ENCODE data around the gene MACROD1.
"Not testable (repeated sequence)": the region's sequence is repeated elsewhere in the genome, so short reads cannot be mapped to it uniquely, and the experiment has no call there.

Gene MACROD1

GRCh38 chr11:63993100-63993499 lies 172.8 kb downstream of the MACROD1 start:
- Histone ChIP-seq H3K36me3 (ENCODE audit: insufficient read depth, low read length) (peaks cover 19% of the 10 kb centered on the region; the same call in 1 of the 2 replicates), H3K4me1 (ENCODE audit: insufficient read depth, low read length) (peaks cover 4% of the 10 kb centered on the region; the same call in 1 of the 2 replicates), H3K9me3 (ENCODE audit: control insufficient read depth, insufficient read depth, low read length) (no peaks in the 10 kb centered on the region), H3K9ac (ENCODE audit: low read depth, low read length) (no peak overlapping the region)

GRCh38 chr11:63991558-63991957 lies 174.4 kb downstream of the MACROD1 start:
- H3K9ac ChIP-seq (ENCODE audit: low read depth, low read length): no peak overlapping the region
- H3K9me3 ChIP-seq (ENCODE audit: control insufficient read depth, insufficient read depth, low read length): no peaks in the 10 kb centered on the region
- peaks cover 6% of the 10 kb centered on the region; the same call in 1 of the 2 replicates for H3K4me1 ChIP-seq (ENCODE audit: insufficient read depth, low read length)
- peaks cover 12% of the 10 kb centered on the region; the same call in 1 of the 2 replicates for H3K36me3 ChIP-seq (ENCODE audit: insufficient read depth, low read length)

- H3K4me1 ChIP-seq (ENCODE audit: insufficient read depth, low read length): peaks cover 17% of the 10 kb centered on the region; the same call in 1 of the 2 replicates
- H3K9ac ChIP-seq (ENCODE audit: low read depth, low read length): peak overlapping the region; percentile 92
- H3K36me3 ChIP-seq (ENCODE audit: insufficient read depth, low read length): peaks cover 8% of the 10 kb centered on the region; the same call in 1 of the 2 replicates
- no peaks in the 10 kb centered on the region for H3K9me3 ChIP-seq (ENCODE audit: control insufficient read depth, insufficient read depth, low read length)
Observed at GRCh38 chr11:63986932-63987513, 178.9 kb downstream of the MACROD1 start.

GRCh38 chr11:63986156-63986931 lies 179.6 kb downstream of the MACROD1 start, which contains the start of gene OTUB1:
OTUB1 (plus strand) TSS chr11:63986438; CDS start chr11:63986457, 19 bp downstream.
- Histone ChIP-seq H3K9ac (ENCODE audit: low read depth, low read length) (peak within 1 kb of the TSS; percentile 92), H3K4me1 (ENCODE audit: insufficient read depth, low read length) (peaks cover 17% of the 10 kb centered on the region; the same call in 1 of the 2 replicates), H3K9me3 (ENCODE audit: control insufficient read depth, insufficient read depth, low read length) (no peaks in the 10 kb centered on the region), H3K36me3 (ENCODE audit: insufficient read depth, low read length) (peaks cover 8% of the 10 kb centered on the region; the same call in 1 of the 2 replicates)

- Histone ChIP-seq H3K9ac (ENCODE audit: low read depth, low read length) (peak overlapping the region; percentile 92), H3K4me1 (ENCODE audit: insufficient read depth, low read length) (peaks cover 17% of the 10 kb centered on the region; the same call in 1 of the 2 replicates), H3K36me3 (ENCODE audit: insufficient read depth, low read length) (peaks cover 8% of the 10 kb centered on the region; the same call in 1 of the 2 replicates), H3K9me3 (ENCODE audit: control insufficient read depth, insufficient read depth, low read length) (no peaks in the 10 kb centered on the region)
Observed at GRCh38 chr11:63985812-63986155, 180.1 kb downstream of the MACROD1 start.

GRCh38 chr11:63979426-63979825 lies 186.5 kb downstream of the MACROD1 start:
- Histone ChIP-seq H3K4me1 (ENCODE audit: insufficient read depth, low read length) (peaks cover 27% of the 10 kb centered on the region), H3K9ac (ENCODE audit: low read depth, low read length) (no peak overlapping the region), H3K9me3 (ENCODE audit: control insufficient read depth, insufficient read depth, low read length) (no peaks in the 10 kb centered on the region), H3K36me3 (ENCODE audit: insufficient read depth, low read length) (peaks cover 4% of the 10 kb centered on the region; the same call in 1 of the 2 replicates)

- H3K36me3 ChIP-seq (ENCODE audit: insufficient read depth, low read length): peaks cover 4% of the 10 kb centered on the region; the same call in 1 of the 2 replicates
- peaks cover 27% of the 10 kb centered on the region for H3K4me1 ChIP-seq (ENCODE audit: insufficient read depth, low read length)
- no peaks in the 10 kb centered on the region for H3K9me3 ChIP-seq (ENCODE audit: control insufficient read depth, insufficient read depth, low read length)
- no peak overlapping the region for H3K9ac ChIP-seq (ENCODE audit: low read depth, low read length)
Observed at GRCh38 chr11:63978551-63979239, 187.2 kb downstream of the MACROD1 start.

GRCh38 chr11:63974259-63975143 lies 191.4 kb downstream of the MACROD1 start, which contains the start of gene COX8A:
COX8A (plus strand) TSS chr11:63974620; CDS start chr11:63974681, 61 bp downstream.
- Histone ChIP-seq H3K4me1 (ENCODE audit: insufficient read depth, low read length) (peaks cover 18% of the 10 kb centered on the region), H3K36me3 (ENCODE audit: insufficient read depth, low read length) (peaks cover 4% of the 10 kb centered on the region; the same call in 1 of the 2 replicates), H3K9me3 (ENCODE audit: control insufficient read depth, insufficient read depth, low read length) (no peaks in the 10 kb centered on the region), H3K9ac (ENCODE audit: low read depth, low read length) (peak within 1 kb of the TSS; percentile 74)

- H3K4me1 ChIP-seq (ENCODE audit: insufficient read depth, low read length): peaks cover 14% of the 10 kb centered on the region
- H3K9ac ChIP-seq (ENCODE audit: low read depth, low read length); H3K36me3 ChIP-seq (ENCODE audit: insufficient read depth, low read length); H3K9me3 ChIP-seq (ENCODE audit: control insufficient read depth, insufficient read depth, low read length): not testable (repeated sequence)
Observed at GRCh38 chr11:63973912-63974258, 192.0 kb downstream of the MACROD1 start.

- no peaks in the 10 kb centered on the region for H3K9me3 ChIP-seq (ENCODE audit: control insufficient read depth, insufficient read depth, low read length)
- peaks cover 2% of the 10 kb centered on the region for H3K4me1 ChIP-seq (ENCODE audit: insufficient read depth, low read length)
- H3K9ac ChIP-seq (ENCODE audit: low read depth, low read length): no peak overlapping the region
- H3K36me3 ChIP-seq (ENCODE audit: insufficient read depth, low read length): no peaks in the 10 kb centered on the region
Observed at GRCh38 chr11:63970902-63971301, 195.0 kb downstream of the MACROD1 start.

GRCh38 chr11:63969461-63969860 lies 196.5 kb downstream of the MACROD1 start:
- Histone ChIP-seq H3K4me1 (ENCODE audit: insufficient read depth, low read length) (no peaks in the 10 kb centered on the region), H3K9me3 (ENCODE audit: control insufficient read depth, insufficient read depth, low read length) (no peaks in the 10 kb centered on the region), H3K9ac (ENCODE audit: low read depth, low read length) (no peak overlapping the region), H3K36me3 (ENCODE audit: insufficient read depth, low read length) (no peaks in the 10 kb centered on the region)

- Histone ChIP-seq H3K36me3 (ENCODE audit: insufficient read depth, low read length) (no peaks in the 10 kb centered on the region), H3K4me1 (ENCODE audit: insufficient read depth, low read length) (no peaks in the 10 kb centered on the region; the same call in 1 of the 2 replicates), H3K9me3 (ENCODE audit: control insufficient read depth, insufficient read depth, low read length) (no peaks in the 10 kb centered on the region), H3K9ac (ENCODE audit: low read depth, low read length) (no peak overlapping the region)
Observed at GRCh38 chr11:63966444-63966843, 199.5 kb downstream of the MACROD1 start.

GRCh38 chr11:63963895-63964294 lies 202.0 kb downstream of the MACROD1 start:
- H3K36me3 ChIP-seq (ENCODE audit: insufficient read depth, low read length); H3K9ac ChIP-seq (ENCODE audit: low read depth, low read length); H3K9me3 ChIP-seq (ENCODE audit: control insufficient read depth, insufficient read depth, low read length); H3K4me1 ChIP-seq (ENCODE audit: insufficient read depth, low read length): not testable (repeated sequence)

Data from ES-I3 (cell line).